NCI-H1092 (cell line): ENCODE data around the gene SLC34A1.

ENCODE experiments used
- DNase-seq: peaks from one replicate; lab custom pipeline; 2025; lab: John Stamatoyannopoulos, UW

SLC34A1 gene

GRCh38 chr5:177432143-177432838 is 48.1 kb downstream of the SLC34A1 start:
- no peak for DNase-seq

- no peak for DNase-seq
These were observed 48.8 kb downstream of the SLC34A1 start for GRCh38 chr5:177432839-177433657.

- no peak for DNase-seq
These were observed 49.5 kb downstream of the SLC34A1 start for GRCh38 chr5:177433658-177434217.

GRCh38 chr5:177434437-177434836 is 50.2 kb downstream of the SLC34A1 start:
- DNase-seq, result no peak

- DNase-seq, result no peak
These were observed 50.9 kb downstream of the SLC34A1 start for GRCh38 chr5:177434942-177435738.

- DNase-seq, result no peak
These were observed 51.8 kb downstream of the SLC34A1 start for GRCh38 chr5:177435847-177436536.

GRCh38 chr5:177437623-177438022 is 53.4 kb downstream of the SLC34A1 start:
- no peak for DNase-seq

GRCh38 chr5:177438468-177438867 is 54.2 kb downstream of the SLC34A1 start:
- DNase-seq, result no peak

- DNase-seq, result no peak
These were observed 55.4 kb downstream of the SLC34A1 start for GRCh38 chr5:177439518-177440053.

GRCh38 chr5:177440211-177440989 is 56.2 kb downstream of the SLC34A1 start:
- no peak for DNase-seq

GRCh38 chr5:177440990-177441780 is 57.0 kb downstream of the SLC34A1 start:
- DNase-seq, result no peak

GRCh38 chr5:177442066-177442826 is 58.0 kb downstream of the SLC34A1 start:
- no peak for DNase-seq

- DNase-seq, result no peak
These were observed 59.1 kb downstream of the SLC34A1 start for GRCh38 chr5:177443144-177443983.

- no peak for DNase-seq
These were observed 60.1 kb downstream of the SLC34A1 start for GRCh38 chr5:177444106-177445051.

- DNase-seq, result no peak
These were observed 61.0 kb downstream of the SLC34A1 start for GRCh38 chr5:177445052-177445916.

- DNase-seq, result no peak
These were observed 61.6 kb downstream of the SLC34A1 start for GRCh38 chr5:177445917-177446199.
